ENCODE data around the gene CYBC1. TPM values are rescaled to one million over a fixed set of nuclear protein-coding genes. Genes with fewer than 3 reads are reported as not detected.

The CYBC1 gene
- total and polyA plus RNA-seq, 5 experiments from 2014 or later, result 133 to 213 (median 149) TPM

GRCh38 chr17:82490512-82491195 is 40.1 kb upstream of the CYBC1 start:
- Mint-ChIP-seq H3K36me3 (peaks cover 0 to 28% (median 0%) of the 10 kb centered on the region in 3 donors), H3K9me3 (no peaks in the 10 kb centered on the region), H3K27me3 (no peaks in the 10 kb centered on the region), H3K4me1 (peaks cover 9 to 26% (median 19%) of the 10 kb centered on the region in 4 donors), H3K4me3 (no peak overlapping the region), H3K27ac (peak overlapping the region in 3 of 10 donors; percentile 35 to 79 (median 63))
- DNase-seq (no peak), ATAC-seq (no peak)
- POLR2A ChIA-PET, result interaction anchor here (0.6 kb wide), 1 partner anchor 98 kb away, joined by 5 read pairs; no protein-coding TSS in a partner anchor

DNA sequence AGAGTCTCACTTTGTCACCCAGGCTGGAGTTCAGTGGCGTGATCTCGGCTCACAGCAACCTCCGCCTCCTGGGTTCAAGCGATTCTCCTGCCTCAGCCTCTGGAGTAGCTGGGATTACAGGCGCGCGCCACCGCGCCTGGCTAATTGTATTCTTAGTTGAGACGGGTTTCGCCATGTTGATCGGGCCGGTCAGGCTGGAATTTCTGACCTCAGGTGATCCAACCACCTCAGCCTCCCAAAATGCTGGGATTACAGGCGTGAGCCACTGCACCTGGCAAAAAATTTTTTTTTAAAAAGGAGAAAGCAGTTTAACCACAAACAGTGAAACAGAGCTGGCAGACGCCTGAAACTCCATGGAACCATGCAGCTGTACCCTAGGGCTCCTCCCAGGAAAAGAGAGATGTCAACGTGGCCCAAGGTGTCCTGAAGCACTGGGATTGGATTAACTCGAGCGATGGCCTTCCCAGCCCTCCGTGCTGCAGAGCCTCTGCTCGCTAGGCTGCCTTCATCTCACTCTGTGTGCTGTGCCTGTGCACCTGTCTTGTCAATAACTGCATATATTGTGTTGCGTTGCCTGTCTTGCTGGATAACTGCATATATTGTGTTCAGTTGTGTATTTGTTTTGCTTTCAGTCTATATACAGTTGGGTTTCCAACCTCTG is 39.4 kb upstream of the CYBC1 start:
- peak overlapping the region in 3 of 10 donors; percentile 35 to 79 (median 63) for H3K27ac Mint-ChIP-seq
- DNase-seq (no peak), ATAC-seq (no peak)
- peaks cover 9 to 26% (median 19%) of the 10 kb centered on the region in 4 donors for H3K4me1 Mint-ChIP-seq
- H3K36me3 Mint-ChIP-seq, result peaks cover 0 to 35% (median 0%) of the 10 kb centered on the region in 3 donors
- no peaks in the 10 kb centered on the region for H3K9me3 Mint-ChIP-seq
- POLR2A ChIA-PET, result no interaction called here
- no peaks in the 10 kb centered on the region for H3K27me3 Mint-ChIP-seq
- H3K4me3 Mint-ChIP-seq, result no peak overlapping the region

DNA sequence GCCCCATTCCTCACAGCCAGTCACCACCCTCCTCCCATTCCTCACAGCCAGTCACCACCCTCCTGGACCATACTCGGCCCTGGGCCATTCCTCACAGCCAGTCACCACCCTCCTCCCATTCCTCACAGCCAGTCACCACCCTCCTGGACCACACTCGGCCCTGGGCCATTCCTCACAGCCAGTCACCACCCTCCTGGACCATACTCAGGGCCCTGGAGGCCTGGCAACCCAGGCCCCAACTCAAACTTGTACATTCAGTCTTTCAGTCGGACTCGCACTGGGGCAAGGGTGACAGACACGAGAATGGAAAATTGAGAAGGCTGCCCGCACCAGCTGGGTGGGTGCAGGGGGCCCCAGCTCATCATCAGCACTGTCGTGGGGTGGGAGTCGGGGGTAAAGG is 38.6 kb upstream of the CYBC1 start:
- Mint-ChIP-seq H3K4me1 (peaks cover 4 to 19% (median 11%) of the 10 kb centered on the region in 4 donors), H3K27me3 (no peaks in the 10 kb centered on the region), H3K9me3 (no peaks in the 10 kb centered on the region), H3K27ac (peak overlapping the region in 3 of 10 donors; percentile 20 to 47 (median 31)), H3K36me3 (peaks cover 0 to 43% (median 0%) of the 10 kb centered on the region in 3 donors), H3K4me3 (no peak overlapping the region)
- POLR2A ChIA-PET, result no interaction called here
- DNase-seq, result no peak
- ATAC-seq, result no peak

- Mint-ChIP-seq H3K36me3 (peaks cover 0 to 54% (median 0%) of the 10 kb centered on the region in 3 donors), H3K27ac (peak overlapping the region in 1 of 10 donors; percentile 31)
Measured at GRCh38 chr17:82487910-82488309, 37.4 kb upstream of the CYBC1 start.

GRCh38 chr17:82486231-82487094 is 35.9 kb upstream of the CYBC1 start:
- DNase-seq (no peak), ATAC-seq (no peak)
- POLR2A ChIA-PET, result no interaction called here
- no peak overlapping the region for H3K4me3 Mint-ChIP-seq
- no peaks in the 10 kb centered on the region for H3K9me3 Mint-ChIP-seq
- H3K27ac Mint-ChIP-seq, result peak overlapping the region in 6 of 10 donors; percentile 20 to 83 (median 45)
- H3K27me3 Mint-ChIP-seq, result no peaks in the 10 kb centered on the region
- peaks cover 0 to 68% (median 0%) of the 10 kb centered on the region in 3 donors for H3K36me3 Mint-ChIP-seq
- peaks cover 2 to 13% (median 8%) of the 10 kb centered on the region in 4 donors for H3K4me1 Mint-ChIP-seq

More at GRCh38 chr17:82487910-82488309, 37.4 kb upstream of the CYBC1 start:
- POLR2A ChIA-PET, result no interaction called here
- H3K9me3 Mint-ChIP-seq, result no peaks in the 10 kb centered on the region
- H3K4me1 Mint-ChIP-seq, result peaks cover 2 to 13% (median 8%) of the 10 kb centered on the region in 4 donors
- no peak for ATAC-seq
- H3K4me3 Mint-ChIP-seq, result no peak overlapping the region
- H3K27me3 Mint-ChIP-seq, result no peaks in the 10 kb centered on the region
- no peak for DNase-seq

GRCh38 chr17:82483836-82484235 is 33.3 kb upstream of the CYBC1 start:
- H3K4me3 Mint-ChIP-seq, result no peak overlapping the region
- H3K27me3 Mint-ChIP-seq, result no peaks in the 10 kb centered on the region
- POLR2A ChIA-PET, result no interaction called here
- H3K27ac Mint-ChIP-seq, result no peak overlapping the region
- H3K36me3 Mint-ChIP-seq, result peaks cover 0 to 89% (median 0%) of the 10 kb centered on the region in 3 donors
- ATAC-seq (no peak), DNase-seq (no peak)
- H3K4me1 Mint-ChIP-seq, result peaks cover 5 to 15% (median 13%) of the 10 kb centered on the region in 4 donors
- no peaks in the 10 kb centered on the region for H3K9me3 Mint-ChIP-seq

GRCh38 chr17:82483204-82483660 is 32.7 kb upstream of the CYBC1 start:
- POLR2A ChIA-PET, result no interaction called here
- H3K27me3 Mint-ChIP-seq, result no peaks in the 10 kb centered on the region
- H3K9me3 Mint-ChIP-seq, result no peaks in the 10 kb centered on the region
- no peak overlapping the region for H3K4me3 Mint-ChIP-seq
- H3K27ac Mint-ChIP-seq, result peak overlapping the region in 1 of 10 donors; percentile 41
- H3K36me3 Mint-ChIP-seq, result peaks cover 0 to 83% (median 0%) of the 10 kb centered on the region in 3 donors
- no peak for ATAC-seq
- DNase-seq, result no peak
- peaks cover 5 to 17% (median 14%) of the 10 kb centered on the region in 4 donors for H3K4me1 Mint-ChIP-seq

DNA sequence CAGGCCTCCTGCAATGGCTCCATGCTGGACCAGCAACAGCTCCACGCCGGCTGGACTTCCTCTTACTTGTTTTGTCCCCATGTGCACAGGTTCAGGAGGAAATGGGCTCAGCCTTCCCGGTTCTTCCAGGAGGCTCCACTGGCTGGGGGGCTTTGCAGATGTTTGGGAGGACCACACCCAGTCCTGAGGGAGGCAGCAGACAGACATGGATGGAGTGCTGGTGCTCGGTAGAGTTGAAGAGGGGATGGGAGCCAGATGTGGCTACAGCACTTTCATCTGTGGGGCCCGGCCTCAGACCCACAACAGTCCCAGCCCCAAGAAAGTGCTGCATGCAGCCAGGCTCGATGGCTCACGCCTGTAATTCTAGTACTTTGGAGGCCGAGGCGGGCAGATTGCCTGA is 29.8 kb upstream of the CYBC1 start:
- DNase-seq, result no peak
- no peaks in the 10 kb centered on the region for H3K27me3 Mint-ChIP-seq
- H3K4me1 Mint-ChIP-seq, result peaks cover 6 to 9% (median 8%) of the 10 kb centered on the region in 4 donors
- H3K36me3 Mint-ChIP-seq, result peaks cover 0 to 75% (median 0%) of the 10 kb centered on the region in 3 donors
- POLR2A ChIA-PET, result interaction anchor here (0.8 to 1.2 kb wide), 2 partner anchors 31 to 63 kb away, joined by 3 to 5 read pairs; no protein-coding TSS in a partner anchor
- ATAC-seq, result no peak
- no peak overlapping the region for H3K4me3 Mint-ChIP-seq
- H3K27ac Mint-ChIP-seq, result no peak overlapping the region
- H3K9me3 Mint-ChIP-seq, result no peaks in the 10 kb centered on the region

- Mint-ChIP-seq H3K27me3 (no peaks in the 10 kb centered on the region), H3K27ac (no peak overlapping the region), H3K36me3 (peaks cover 0 to 75% (median 0%) of the 10 kb centered on the region in 3 donors), H3K4me1 (peaks cover 6 to 9% (median 8%) of the 10 kb centered on the region in 4 donors), H3K4me3 (no peak overlapping the region), H3K9me3 (no peaks in the 10 kb centered on the region)
- POLR2A ChIA-PET, result interaction anchor here (0.8 to 1.2 kb wide), 2 partner anchors 30 to 62 kb away, joined by 3 to 5 read pairs; no protein-coding TSS in a partner anchor
- ATAC-seq, result no peak
- no peak for DNase-seq
Measured at GRCh38 chr17:82479602-82480001, 29.1 kb upstream of the CYBC1 start.

GRCh38 chr17:82477934-82478333 is 27.4 kb upstream of the CYBC1 start:
- H3K27ac Mint-ChIP-seq, result peak overlapping the region in 3 of 10 donors; percentile 15 to 57 (median 41)
- no peaks in the 10 kb centered on the region for H3K27me3 Mint-ChIP-seq
- ATAC-seq, result no peak
- H3K4me1 Mint-ChIP-seq, result peaks cover 6 to 9% (median 8%) of the 10 kb centered on the region in 4 donors
- peaks cover 0 to 76% (median 2%) of the 10 kb centered on the region in 3 donors for H3K36me3 Mint-ChIP-seq
- H3K4me3 Mint-ChIP-seq, result no peak overlapping the region
- no peak for DNase-seq
- POLR2A ChIA-PET, result interaction anchor here (1.3 kb wide), 1 partner anchor 20 kb away, joined by 5 read pairs; no protein-coding TSS in a partner anchor
- H3K9me3 Mint-ChIP-seq, result no peaks in the 10 kb centered on the region

DNA sequence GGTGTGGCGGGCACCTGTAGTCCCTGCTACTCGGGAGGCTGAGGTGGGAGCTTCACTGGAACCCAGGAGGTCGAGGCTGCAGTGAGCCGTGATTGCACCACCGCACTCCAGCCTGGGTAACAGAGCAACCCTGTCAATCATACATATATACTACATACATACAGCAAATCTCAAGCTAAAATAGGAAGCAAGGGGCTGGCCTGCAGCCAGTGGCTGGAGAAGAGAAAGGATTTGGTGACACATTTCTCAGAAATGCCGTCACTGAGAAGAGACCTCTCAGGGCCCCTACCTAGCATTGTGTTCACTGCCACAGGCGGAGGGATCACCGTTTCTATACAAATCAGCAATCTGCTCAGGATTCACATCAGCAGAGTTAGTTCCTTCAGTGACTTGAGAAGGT is 24.9 kb upstream of the CYBC1 start:
- Mint-ChIP-seq H3K9me3 (no peaks in the 10 kb centered on the region), H3K36me3 (peaks cover 0 to 70% (median 5%) of the 10 kb centered on the region in 3 donors)
- POLR2A ChIA-PET, result interaction anchor here (1.1 kb wide), 1 partner anchor 55 kb away, joined by 5 read pairs; no protein-coding TSS in a partner anchor

More for the DNA sequence above, 24.9 kb upstream of the CYBC1 start:
- DNase-seq (no peak), ATAC-seq (no peak)
- no peaks in the 10 kb centered on the region for H3K27me3 Mint-ChIP-seq
- H3K4me1 Mint-ChIP-seq, result peaks cover 6 to 9% (median 8%) of the 10 kb centered on the region in 4 donors
- H3K4me3 Mint-ChIP-seq, result no peak overlapping the region
- no peak overlapping the region for H3K27ac Mint-ChIP-seq

Data from naive thymus-derived CD8-positive, alpha-beta T cell (primary cell).